Daoy (cell line): ENCODE data around the gene HBEGF. TPM values are rescaled to one million over a fixed set of nuclear protein-coding genes. Genes with fewer than 3 reads are reported as not detected.

Source experiments
- DNase-seq: peaks from one replicate; pipeline ENCODE4 v3.0.0-alpha.2; 2015; ENCODE audit warnings: low read depth
- total RNA-seq: library from RNA; depleted of rRNA; stranded (reverse); fragments of >200 nt; shearing (Covaris generic); gene quantifications from 2 replicates; pipeline ENCODE4 v1.2.3, GENCODE V29; 2014; rRNA removed

HBEGF gene
- total RNA-seq, 1 experiment from 2014 or later, result 81.9 TPM

DNA sequence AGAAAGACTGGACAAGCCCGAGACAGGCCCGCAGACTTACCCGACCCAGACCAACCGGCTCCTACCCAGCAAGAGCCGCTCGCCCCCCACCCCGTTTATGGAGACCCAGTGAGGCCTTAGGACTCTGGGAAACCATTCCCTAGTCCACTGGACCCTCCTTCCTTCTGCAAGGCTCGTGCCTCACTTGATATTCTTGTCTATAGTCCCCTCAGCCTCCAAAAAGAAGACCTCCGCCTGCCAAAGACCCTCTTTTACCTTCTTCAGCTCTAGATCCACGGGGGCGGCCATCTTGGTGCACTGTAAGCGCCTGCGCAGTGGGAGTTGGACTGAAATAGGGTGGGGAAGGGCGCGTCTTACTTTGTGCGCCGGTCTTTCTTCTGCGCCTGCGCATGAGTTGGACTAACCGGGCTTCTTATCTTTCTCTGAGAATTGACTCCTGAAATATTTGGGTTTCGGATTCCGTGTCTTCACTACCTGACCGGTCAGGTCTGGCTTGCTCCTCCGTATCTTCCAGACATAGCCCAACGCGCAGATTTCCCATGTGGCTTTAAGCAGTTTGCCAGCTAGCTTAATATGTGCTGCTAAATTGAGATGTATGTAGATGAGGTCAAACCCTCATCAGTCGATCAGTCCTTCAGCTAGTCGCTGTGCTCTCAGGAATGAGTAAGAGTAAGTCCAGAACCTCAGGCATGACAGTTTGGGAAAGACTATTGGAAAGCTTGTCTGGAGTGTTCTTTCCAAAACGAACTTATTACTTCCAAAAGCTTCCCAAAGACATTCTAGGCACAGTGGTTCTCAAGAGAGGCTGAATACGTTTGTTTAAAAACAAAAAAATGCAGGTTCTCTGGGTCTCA, 43.4 kb downstream of the HBEGF start, which contains the start of gene PFDN1:
Gene PFDN1 (minus strand): TSS at position 316 of the 854 bp plus-strand sequence. CDS start 28 bp downstream, at position 288.
- DNase-seq, result peak; percentile 96

DNA sequence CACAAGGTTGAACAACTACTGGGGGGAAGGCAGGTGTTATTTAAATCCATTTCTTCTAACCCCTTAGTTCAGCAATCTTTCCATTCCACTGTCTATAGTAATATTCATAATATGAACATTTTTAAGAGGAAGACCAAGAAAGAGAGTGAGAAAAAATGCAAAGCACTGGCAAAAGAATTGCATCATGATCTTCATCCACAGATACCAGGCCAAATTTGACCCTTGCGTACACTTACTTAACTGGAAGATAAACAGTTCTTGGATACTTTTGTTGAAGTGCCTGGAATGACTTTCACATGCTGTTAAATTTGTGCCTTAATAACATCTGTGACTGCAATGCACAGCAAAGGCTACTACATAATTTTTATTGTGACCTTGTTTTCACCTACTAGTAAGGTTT, 45.3 kb downstream of the HBEGF start:
- no peak for DNase-seq

DNA sequence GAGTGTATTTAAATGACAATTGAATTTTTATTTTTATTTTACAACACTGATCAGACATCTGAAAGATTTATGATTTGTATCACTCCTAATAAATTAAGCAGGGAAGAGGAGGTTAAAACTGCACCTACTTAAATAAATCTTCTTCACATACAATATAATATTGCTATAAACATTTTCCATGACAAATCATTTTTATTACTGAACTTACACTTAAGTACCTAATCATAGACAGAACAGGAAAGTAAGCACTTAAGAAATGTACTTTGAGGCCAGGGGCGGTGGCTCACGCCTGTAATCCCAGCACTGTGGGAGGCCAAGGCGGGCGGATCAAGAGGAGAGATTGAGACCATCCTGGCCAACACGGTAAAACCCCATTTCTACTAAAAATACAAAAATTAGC, 47.3 kb downstream of the HBEGF start:
- DNase-seq, result no peak

DNA sequence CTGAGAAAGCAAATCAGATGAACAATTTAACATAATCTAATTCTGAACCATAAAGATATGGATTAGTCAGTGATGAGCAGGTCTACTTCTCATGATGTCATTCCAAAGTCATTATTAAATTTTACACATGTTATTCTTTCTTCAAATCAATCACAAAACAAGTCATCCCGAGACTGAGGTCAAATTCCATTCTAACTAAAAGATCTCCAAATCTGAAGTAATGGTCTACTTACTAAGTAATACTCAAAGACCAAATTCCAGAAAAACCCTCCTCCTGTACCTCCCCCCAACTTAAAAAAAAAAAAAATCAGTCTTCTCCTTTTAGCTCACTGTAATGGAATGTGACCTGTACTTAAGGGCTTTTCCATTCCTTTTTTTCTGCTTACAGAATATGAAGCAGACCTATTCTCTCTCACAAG, 48.2 kb downstream of the HBEGF start:
- peak; percentile 69 for DNase-seq

DNA sequence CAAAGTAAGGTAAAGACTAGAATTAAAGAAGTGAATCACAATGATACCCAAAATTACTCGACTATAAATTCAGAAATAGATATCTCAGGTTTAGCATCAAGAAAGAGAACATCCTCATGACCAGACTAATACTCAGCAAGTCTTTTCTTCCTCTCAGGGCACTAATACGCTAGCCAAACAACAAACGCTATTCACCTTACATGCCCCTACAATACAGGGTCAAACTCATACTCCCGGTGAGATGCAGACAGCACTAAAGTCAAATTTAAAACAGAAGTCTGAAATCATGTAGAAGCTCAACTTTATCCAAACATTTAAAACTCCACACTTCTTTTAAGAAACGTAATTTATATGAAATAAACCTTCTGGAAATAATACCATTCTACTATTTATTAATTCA, 49.1 kb downstream of the HBEGF start:
- DNase-seq, result no peak

DNA sequence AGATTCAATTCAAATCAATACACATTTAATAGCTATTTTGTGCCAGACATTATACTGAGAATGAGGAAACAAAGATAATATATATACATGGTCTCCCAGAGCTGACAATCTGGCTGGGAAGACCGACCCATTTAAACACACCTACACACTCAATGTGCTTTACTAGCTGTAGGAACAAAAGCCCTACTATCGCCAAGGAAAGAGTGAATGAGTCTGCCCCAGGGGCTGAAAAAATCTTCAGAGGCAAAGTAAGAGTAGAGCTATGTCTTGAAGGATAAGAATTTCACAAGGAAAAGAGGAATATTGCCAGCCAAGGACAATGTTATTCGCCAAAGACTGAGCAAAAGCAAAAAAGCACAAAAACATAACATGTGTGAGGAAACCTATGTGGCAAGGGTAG, 50.1 kb downstream of the HBEGF start:
- DNase-seq, result no peak

DNA sequence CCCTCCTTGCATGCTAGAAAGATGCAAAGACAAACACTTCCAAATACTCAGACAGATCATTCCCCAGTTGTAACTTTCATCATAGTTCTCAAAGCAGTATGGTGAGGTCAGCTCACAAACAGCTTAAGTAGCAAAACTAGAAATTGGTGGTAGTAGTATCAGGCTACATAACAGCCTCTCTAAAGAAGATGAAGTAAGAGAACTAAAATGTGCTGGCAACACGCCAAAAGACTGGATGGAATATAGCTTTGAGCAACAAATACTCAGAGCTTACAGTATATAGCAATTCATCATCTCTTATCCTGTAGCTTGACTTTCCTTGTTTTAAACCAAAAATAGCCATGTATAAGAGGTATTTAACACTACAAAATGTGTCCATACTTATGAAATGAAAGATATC, 51.0 kb downstream of the HBEGF start:
- peak; percentile 92 for DNase-seq

DNA sequence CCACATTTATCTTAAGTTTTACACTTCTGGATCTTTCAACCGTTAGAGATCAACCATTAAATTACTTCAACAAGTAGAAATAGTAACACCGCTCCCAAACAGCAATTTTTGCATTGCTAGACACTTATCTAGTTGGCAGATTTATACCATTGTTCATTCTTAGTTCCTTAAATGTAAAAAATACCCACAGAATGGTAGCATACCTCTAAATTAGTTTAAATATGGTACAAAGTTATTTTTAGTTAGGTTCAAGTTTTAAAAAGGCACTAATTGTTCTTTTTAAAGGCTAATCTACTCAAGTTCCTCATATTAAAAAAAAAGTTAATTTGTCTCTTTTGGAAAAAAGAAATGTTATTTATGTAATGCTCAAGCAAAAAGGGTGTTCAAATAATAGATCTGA, 51.6 kb downstream of the HBEGF start:
- no peak for DNase-seq

DNA sequence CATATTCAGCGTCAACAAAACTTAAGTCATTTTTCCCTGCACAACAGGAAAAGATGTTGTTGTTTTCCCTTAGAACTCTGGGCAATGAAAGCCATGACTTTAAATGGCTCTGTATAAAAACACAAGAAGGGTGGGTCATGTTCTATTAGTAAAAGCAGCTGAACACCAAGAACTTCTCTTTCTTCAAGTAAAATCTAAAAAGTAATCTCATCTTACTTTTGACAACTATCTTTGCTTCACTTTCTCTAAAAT, 52.6 kb downstream of the HBEGF start:
- no peak for DNase-seq

DNA sequence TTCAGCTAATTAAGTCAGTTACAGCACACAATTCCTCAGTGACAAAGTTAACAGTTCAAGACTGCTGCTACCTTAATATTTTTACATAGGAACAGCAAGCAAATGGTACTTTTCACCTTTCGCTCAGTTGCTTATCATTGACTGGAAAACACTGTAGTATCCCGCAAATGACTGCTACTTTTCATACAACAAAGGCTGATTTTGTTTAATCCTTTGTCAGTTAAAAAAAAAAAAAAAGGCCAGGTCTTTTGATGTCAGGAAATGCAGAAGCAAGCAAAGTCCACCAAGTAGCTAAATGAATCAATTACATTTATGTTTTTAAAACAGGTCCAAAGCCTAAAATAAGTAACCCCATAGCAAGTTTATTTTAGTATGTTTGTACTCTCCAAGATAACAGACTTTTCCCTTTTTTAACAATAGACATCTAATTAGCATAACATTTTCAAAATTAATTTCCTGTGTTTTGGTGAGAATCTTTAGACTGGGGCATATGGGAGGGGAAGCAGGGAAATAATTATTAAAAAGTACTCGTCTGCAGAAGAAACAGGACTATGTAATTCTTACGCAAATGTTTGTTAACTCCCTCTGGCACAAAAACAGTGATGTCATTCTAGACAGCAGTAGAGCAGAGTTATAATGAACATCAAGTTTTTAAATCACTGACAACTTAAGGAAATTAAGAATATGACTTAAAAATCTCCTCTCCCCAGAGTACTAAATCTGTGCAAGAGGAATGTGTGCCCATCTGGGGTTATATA, 53.1 kb downstream of the HBEGF start:
- DNase-seq, result no peak

DNA sequence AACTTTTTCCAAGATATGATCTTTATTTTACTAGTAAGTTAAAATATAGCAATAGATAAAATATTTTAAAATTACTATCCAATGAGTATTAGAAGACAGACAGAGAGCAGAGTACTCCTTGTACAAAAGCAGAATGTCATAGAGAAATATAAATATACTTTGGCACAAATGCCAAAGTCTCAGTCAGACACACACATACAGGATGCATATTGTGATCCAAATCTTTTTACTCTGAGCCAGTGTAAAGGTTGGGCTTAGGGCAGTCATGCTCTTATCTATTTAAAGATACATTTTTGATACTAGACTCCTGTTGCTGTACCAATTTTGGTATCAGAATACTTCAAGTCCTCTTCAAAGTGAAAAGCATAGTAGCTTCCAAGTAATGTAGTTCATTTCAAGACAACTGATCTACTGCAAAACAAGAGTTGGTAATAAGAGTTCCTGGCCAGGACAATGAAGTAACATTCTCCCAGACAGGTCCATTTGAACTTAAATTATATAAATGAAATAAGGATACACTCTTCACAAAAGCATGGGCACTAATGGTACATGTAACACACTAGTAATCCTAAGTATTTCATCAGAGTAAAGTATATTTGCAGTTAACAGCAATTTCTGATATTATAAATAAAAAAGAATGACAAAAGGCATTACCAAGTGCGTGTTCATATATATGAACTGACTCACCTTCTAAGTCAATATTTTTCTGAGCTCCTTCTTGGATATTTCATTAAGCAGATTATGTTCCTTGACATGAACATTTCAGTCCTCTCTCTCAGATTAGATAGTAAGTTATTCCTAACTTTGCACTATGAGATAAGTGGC, 54.0 kb downstream of the HBEGF start:
- DNase-seq, result no peak

DNA sequence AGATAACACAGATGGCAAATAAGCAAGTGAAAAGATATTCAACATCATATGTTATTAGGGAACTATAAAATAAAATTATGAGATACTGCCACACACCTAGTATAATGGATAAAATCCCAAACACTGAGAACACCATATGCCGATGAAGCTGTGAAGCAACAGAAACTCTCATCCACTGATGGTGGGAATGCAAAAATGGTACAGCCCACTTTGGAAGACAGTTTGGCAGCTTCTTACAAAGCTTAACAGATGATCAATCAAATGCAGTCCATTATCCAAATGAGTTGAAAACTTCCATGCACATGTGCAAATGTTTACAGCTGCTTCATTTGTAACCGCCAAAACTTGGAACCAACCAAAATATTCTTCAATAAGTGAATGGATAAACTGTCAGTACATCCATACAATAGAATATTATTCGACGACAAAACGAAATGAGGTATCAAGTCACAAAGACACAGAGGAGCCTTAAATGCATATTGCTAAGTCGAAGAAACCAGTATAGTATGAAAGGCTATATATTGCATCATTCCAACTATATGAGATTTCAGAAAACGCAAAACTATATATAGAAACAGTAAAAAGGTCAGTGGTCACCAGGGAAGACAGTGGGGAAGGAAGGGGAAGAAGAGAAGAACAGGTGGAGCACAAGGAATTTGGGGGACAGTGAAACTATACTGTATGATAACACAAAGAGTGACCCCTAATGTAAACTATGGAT, 58.4 kb downstream of the HBEGF start:
- DNase-seq, result no peak

DNA sequence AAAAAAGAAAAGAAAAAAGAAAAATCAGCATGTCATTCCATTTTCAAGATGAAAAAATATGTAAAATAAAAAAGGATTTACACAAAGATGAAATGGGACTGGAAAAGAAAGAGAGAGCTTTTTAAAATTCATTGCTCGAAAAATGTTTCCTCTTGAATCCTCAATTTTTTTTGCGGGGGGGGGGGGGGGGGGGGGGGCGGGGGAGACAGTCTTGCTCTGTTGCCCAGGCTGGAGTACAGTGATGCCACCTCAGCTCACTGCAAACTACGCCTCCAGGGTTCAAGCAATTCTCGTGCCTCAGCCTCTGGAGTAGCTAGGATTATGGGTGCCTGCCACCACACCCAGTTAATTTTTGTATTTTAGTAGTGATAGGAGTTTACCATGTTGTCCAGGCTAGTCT, 60.0 kb downstream of the HBEGF start:
- DNase-seq, result no peak

DNA sequence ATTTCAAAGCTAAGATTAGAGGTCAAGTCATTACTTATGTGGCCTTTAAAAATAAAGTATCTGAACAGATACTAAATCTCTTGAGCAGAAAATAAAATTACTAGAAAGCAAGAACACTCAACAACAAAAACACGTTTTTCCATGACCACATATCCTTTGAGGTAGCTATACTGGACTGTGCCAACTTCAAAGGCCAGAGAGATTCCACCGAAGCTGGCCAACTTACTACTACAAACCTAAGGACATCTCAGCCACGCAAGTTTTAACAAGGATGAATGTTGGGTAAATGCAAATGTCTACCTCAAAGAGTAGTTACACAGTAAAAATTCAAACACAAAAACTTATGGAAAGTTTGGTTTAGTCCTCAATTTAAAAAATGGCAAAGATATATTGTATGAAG, 62.4 kb downstream of the HBEGF start:
- no peak for DNase-seq

Other genes with a start within 250 kb of the HBEGF start
- 6.5 and 7.8 TPM in 2 replicates for gene PURA, start 232.5 kb downstream of the HBEGF start, total RNA-seq
- gene IGIP, start 220.7 kb downstream of the HBEGF start, total RNA-seq, result 1.6 and 1.8 TPM in 2 replicates
- gene CYSTM1, start 171.4 kb downstream of the HBEGF start, total RNA-seq, result 23.8 and 28.2 TPM in 2 replicates
- gene PFDN1, start 43.5 kb downstream of the HBEGF start, total RNA-seq, result 144 and 162 TPM in 2 replicates
- not detected in 2 replicates for gene SLC4A9, start 13.6 kb upstream of the HBEGF start, total RNA-seq
- 45.8 and 67.5 TPM in 2 replicates for gene ANKHD1, start 55.2 kb upstream of the HBEGF start, total RNA-seq
- not detected in 2 replicates for gene EIF4EBP3, start 201.1 kb upstream of the HBEGF start, total RNA-seq
- gene SRA1, start 210.9 kb upstream of the HBEGF start, total RNA-seq, result 59.0 and 60.4 TPM in 2 replicates
- 10.7 and 15.9 TPM in 2 replicates for gene APBB3, start 218.0 kb upstream of the HBEGF start, total RNA-seq
- gene SLC35A4, start 218.2 kb upstream of the HBEGF start, total RNA-seq, result 17.8 and 23.5 TPM in 2 replicates